HPDE6-E6E7 (cell line): Measurements from ENCODE around the gene HOXD1.

ENCODE experiments used
- DNase-seq: peaks from one replicate; pipeline ENCODE4 v3.0.0; 2011; ENCODE audit warnings: missing footprints; ENCODE audit errors: extremely low spot score

HOXD1 gene

DNA sequence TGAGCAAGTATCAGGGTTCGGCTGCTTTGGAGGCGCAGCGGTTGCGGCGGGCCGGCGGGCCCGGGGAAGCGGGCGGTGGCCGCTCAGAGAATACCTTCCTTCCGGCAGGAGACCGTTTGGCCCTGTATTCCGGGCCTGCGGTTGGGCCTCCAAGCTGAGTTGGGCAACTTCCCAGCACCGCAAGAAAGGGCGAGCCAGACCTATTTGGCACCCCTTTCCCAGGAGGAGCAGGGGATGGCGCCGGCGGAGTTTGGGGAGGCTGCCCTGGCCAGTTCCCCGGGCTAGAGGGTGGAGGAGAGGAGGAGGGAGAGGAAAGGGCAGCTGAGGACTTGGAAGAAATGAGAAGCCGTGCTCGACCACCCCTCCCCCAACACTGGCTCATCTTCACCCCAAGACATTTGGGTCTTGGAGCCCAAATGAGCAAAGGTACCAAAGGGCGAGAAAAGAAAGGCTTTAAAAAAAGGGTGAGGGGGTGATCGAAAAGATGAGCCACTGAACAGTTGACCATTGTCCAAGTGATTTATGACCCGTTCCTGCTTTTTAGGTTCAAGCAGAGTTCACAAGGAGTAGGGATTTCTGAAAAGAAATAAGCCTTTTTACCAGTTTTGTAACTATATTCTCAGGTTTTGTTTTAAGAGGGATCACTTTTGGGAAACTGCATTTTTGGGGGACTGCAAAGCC, 23.0 kb upstream of the HOXD1 start:
- DNase-seq = no peak

GRCh38 chr2:176166272-176166671, 22.2 kb upstream of the HOXD1 start:
- no peak for DNase-seq

- no peak for DNase-seq
These were observed 21.1 kb upstream of the HOXD1 start for GRCh38 chr2:176167398-176167797.

GRCh38 chr2:176169181-176169580, 19.3 kb upstream of the HOXD1 start:
- no peak for DNase-seq

DNA sequence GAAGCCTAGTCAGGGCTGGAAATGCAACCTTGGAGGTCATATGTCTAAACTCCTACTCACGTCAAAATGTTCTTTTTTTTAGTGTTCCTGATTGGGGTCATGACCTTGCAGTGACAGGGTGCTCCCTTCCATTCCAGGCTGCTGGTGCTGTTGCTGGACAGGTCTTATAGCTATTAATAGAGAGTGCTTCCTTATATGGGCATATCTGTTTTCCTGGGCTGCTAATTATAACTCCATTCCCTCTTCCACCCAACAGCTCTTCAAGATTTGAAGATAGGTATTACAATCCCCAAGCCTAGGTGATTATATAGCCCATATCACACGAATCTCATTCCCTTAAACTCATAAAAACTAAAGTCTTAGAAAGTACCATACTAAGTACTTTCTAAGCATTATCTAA, 18.8 kb upstream of the HOXD1 start:
- DNase-seq = no peak

DNA sequence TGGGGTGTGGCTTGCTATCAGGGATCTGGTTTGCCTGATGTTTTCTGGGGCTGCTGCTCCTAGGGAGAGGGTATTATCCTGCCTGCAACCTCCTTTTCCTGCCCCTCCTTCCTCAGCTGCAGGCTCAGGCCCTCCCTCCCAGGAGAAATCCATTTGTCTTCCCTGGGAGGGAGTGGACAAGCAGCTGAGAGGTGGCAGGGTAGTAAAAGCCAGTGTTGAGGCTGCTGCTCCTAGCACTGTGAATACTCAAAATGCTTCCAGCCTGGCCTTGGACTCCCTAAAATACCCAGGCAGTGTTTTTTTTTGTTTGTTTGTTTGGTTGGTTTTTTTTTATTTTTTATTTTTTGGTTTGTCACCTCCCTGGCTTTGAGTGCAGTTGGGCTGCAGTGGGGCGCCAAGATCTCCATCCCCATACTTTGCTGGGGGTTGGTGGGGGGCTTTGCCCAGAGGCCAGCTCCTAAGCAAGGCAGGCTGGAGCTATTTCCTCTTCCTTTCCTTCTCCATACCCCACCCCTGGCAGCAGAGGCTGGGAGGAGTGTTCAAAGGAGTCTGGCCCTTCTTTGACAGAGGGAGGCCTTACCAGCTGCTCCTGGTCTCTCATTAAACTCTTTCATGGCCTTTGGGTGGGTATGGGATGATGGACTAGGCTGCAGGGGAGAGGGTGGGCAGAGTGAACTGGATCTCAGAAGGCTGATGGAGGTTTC, 17.7 kb upstream of the HOXD1 start:
- DNase-seq = no peak

- no peak for DNase-seq
These were observed 17.0 kb upstream of the HOXD1 start for GRCh38 chr2:176171351-176172006.

DNA sequence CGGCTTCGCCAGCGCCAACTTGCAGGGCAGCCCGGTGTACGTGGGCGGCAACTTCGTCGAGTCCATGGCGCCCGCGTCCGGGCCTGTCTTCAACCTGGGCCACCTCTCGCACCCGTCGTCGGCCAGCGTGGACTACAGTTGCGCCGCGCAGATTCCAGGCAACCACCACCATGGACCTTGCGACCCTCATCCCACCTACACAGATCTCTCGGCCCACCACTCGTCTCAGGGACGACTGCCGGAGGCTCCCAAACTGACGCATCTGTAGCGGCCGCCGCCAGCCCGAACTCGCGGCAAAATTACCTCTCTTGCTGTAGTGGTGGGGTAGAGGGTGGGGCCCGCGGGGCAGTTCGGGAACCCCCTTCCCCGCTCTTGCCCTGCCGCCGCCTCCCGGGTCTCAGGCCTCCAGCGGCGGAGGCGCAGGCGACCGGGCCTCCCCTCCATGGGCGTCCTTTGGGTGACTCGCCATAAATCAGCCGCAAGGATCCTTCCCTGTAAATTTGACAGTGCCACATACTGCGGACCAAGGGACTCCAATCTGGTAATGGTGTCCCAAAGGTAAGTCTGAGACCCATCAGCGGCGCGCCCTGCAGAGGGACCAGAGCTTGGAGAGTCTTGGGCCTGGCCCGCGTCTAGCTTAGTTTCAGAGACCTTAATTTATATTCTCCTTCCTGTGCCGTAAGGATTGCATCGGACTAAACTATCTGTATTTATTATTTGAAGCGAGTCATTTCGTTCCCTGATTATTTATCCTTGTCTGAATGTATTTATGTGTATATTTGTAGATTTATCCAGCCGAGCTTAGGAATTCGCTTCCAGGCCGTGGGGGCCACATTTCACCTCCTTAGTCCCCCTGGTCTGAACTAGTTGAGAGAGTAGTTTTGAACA, 16.2 kb upstream of the HOXD1 start:
- no peak for DNase-seq

DNA sequence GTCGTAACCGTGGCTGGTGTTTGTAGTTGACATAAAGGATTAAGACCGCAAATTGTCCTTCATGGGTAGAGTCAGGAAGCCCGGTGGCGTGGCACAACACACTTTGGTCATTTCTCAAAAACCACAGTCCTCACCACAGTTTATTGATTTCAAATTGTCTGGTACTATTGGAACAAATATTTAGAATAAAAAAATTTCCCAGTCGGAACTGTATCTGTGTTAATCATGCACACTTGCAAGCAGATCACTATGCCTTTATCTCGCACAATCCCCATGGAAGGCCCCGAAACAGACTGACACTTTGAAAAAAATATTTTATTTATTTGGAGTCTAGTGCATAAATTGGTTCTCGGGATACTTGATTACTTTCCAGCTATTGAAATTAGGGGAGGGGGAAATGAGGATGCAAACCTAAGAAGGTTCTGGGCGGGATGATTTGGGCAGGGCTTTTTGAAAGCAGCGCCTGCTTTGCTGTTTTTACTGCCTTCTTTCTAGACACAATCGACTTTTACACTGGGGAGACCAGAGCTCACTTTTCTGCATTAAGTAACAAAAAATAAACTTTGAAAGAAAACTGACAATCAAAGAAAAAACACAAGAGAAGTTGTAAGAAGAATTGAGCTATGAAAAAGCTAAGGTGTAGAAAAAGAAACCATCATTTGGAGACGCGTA, 15.4 kb upstream of the HOXD1 start:
- DNase-seq = no peak

DNA sequence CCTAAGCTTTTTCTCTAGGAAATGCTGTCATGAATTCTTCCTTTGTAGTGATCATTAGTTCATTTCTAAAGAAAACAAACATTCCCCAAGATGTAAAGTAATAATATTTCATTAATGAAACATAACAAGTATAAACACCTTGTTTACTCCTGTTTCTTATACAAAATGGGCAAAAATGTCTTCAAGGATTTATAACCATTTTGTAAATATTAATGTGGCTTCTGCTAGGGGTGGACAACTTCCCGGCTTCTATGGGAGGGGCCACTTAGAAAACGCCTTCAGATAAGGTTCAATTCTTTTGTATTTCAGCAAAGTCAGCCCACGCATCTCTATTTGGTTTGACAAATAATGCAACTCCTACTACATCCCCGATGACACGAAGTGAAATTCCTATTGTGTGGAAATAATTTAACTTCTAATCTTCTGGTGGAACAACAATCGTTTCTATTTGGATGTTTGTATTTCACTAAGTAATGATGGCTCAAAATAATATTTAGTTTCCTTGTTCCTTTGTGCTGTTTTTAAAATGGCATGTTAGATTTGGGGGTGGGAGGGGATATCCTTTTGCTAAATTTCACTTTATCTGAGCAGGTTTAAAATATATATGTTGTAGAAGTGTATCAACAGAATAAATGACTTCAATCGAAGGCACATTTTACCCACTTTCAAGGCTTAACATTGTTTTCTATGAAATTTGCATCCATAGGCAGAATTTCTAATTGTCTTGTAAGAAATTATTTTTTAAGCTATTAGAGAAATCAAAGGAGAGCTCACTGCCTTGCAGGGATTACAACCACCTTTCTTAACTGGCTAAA, 14.7 kb upstream of the HOXD1 start:
- DNase-seq = no peak

DNA sequence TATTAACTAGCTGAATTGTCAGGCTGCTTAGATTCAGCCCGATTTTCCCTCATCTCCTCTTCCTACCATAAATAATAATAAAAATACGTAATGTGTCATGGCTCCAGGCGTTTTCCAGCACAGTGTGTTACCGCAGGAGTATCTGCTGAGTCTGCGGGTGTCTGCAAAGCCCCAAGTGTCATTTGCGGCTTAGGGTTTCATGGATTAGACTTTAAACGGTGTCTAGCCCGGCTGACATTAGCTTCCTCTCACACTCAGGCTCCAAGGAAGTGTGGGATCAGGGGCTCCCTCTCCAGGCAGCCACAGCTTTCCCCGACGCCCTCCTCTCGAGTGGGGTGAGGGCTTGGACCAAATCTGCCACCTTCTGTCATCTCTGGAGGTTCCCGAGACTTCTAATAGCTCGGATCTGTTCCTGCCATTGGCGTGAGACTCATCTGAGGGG, 14.1 kb upstream of the HOXD1 start:
- DNase-seq = no peak

DNA sequence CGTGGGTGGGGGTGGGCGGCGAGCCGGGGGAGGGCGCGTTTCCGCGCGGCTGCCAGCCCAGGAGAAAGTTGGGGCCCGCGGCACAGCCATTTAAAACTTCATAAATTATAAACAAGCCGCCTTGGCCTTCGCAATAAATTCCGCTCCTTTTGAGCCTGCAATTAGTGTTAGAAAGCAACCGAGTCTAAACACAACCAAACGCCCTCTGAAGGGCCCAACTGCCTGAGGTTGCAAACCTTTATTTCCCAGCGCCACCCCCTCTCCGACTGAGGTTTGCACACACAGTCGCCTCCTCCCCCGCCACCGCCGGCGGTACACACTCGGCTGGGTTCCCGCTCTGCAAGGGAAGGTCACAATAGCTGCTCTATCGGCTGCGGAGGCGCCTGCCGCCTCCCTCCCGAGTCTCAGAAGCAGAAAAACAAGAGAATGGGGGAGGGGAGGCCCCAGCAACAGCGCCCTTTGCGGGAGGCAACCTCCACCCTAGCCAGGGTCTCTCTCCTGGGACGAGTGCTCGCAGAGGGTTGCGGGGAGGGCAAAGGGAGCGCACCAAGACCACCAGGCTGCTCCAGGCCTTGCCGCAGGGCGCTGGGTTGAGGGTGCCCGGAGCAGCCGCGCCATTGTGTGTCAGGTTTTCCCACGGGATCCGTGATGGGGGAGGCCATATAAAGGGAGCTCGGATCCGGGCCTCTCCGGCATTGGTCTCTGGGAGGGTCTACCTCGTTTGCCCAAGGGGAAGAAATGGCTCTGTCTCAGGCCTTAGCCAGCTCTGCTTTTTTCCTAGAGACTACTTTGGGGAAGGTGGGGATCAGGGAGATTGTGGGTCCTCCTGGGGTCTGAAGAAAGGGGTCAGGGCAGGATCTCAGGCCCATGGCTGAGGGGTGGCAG, 13.4 kb upstream of the HOXD1 start:
- no peak for DNase-seq

GRCh38 chr2:176175709-176176607, 12.5 kb upstream of the HOXD1 start:
- DNase-seq = no peak

DNA sequence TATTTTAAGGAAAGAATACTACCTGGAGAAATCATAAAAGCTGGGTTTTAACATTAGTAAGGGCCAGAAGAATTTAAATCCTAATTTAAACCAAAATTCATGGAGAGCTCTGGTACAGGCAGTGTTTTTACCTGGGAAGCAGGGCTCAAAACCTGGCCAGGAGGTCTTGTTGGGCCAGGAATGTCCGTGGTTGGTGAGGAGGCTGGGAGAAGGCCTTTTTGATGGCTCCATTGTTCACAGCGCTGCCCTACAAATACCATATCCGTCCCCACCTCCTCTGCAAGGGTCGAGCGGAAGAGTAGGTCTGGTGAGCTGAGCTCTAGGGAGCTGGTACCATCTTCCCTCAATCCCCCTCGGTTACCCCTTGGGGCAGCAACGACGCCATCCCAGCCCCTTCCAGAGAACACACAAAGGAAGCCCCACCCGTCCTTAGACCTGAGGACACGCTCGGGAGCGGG, 10.9 kb upstream of the HOXD1 start:
- no peak for DNase-seq

GRCh38 chr2:176178038-176178756, 10.3 kb upstream of the HOXD1 start:
- DNase-seq = peak; percentile 35

GRCh38 chr2:176178757-176179295, 9.6 kb upstream of the HOXD1 start:
- DNase-seq = no peak

DNA sequence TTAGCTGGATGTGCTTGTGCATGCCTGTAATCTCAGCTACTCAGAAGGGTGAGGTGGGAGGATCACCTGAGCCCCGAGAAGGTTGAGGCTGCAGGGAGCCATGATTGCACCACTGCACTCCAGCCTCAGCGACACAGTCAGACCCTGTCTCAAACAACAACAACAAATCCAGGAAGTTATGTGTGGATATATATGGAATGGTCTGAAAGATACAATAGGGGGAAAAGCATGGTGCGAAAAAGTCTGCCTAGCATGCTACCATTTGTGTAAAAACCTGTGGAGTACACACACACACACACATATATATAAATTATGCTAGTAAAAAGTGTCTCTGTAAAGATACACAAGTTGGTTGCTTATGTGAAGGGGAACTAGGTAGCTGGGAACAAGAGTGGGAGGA, 6.9 kb upstream of the HOXD1 start:
- no peak for DNase-seq
